Mesenchymal stem cell (in vitro differentiated cells and primary cell): ENCODE results near the gene MROH2A.

Experiments used
- DNase-seq: peaks from one replicate; pipeline ENCODE4 v3.0.0-alpha.2; 2013
- H2AFZ ChIP-seq: one replicate; pipeline ENCODE4 v1.6.1; 2013; ENCODE audit warnings: low read depth, mild to moderate bottlenecking, control low read depth, inconsistent platforms, low read length, moderate library complexity
- H2AK5ac ChIP-seq: 2 replicates; pipeline ENCODE4 v1.6.1; 2013; ENCODE audit warnings: low read length, moderate library complexity, mild to moderate bottlenecking, inconsistent platforms; ENCODE audit not compliant: severe bottlenecking
- H2BK120ac ChIP-seq: one replicate; pipeline ENCODE4 v1.6.1; 2013; ENCODE audit warnings: low read depth, mild to moderate bottlenecking, inconsistent platforms, low read length, moderate library complexity
- H2BK12ac ChIP-seq, 2 experiments: one replicate each; pipeline ENCODE4 v1.6.1; 2013; ENCODE audit warnings: inconsistent platforms in 2 of 2, low read length in 2 of 2, mild to moderate bottlenecking in 2 of 2, moderate library complexity in 2 of 2, control low read depth in 1 of 2
- H2BK15ac ChIP-seq: one replicate; pipeline ENCODE4 v1.6.1; 2013; ENCODE audit warnings: mild to moderate bottlenecking, low read depth, inconsistent platforms; ENCODE audit not compliant: poor library complexity, severe bottlenecking
- H2BK5ac ChIP-seq: 2 replicates; pipeline ENCODE4 v1.6.1; 2013; ENCODE audit warnings: low read depth, mild to moderate bottlenecking, low read length, control low read depth, inconsistent platforms; ENCODE audit not compliant: poor library complexity, severe bottlenecking
- H3K14ac ChIP-seq, 2 experiments: one replicate each; pipeline ENCODE4 v1.6.1; 2013; ENCODE audit warnings: inconsistent platforms in 2 of 2, low read length in 2 of 2, control low read depth in 1 of 2, mild to moderate bottlenecking in 1 of 2, moderate library complexity in 1 of 2
- H3K18ac ChIP-seq, 2 experiments: one replicate each; pipeline ENCODE4 v1.6.1; 2013; ENCODE audit warnings: inconsistent platforms in 2 of 2, low read length in 2 of 2, control low read depth in 1 of 2, low read depth in 1 of 2, mild to moderate bottlenecking in 1 of 2
- H3K23ac ChIP-seq, 2 experiments: one replicate each; pipeline ENCODE4 v1.6.1; 2013; ENCODE audit warnings: inconsistent platforms in 2 of 2, low read length in 2 of 2, mild to moderate bottlenecking in 2 of 2, moderate library complexity in 2 of 2, control low read depth in 1 of 2
- H3K27ac ChIP-seq: 2 replicates; pipeline ENCODE4 v1.5.1; 2013; ENCODE audit warnings: mild to moderate bottlenecking, moderate library complexity, low read length, control low read depth, inconsistent platforms; ENCODE audit not compliant: poor library complexity, severe bottlenecking
- H3K27me3 ChIP-seq, 2 experiments: 2 replicates each; pipeline versions ENCODE4 v1.6.1 to v1.7.0; 2013; ENCODE audit warnings: low read length in 2 of 2, mild to moderate bottlenecking in 2 of 2, moderate library complexity in 2 of 2, control low read depth in 1 of 2, inconsistent platforms in 1 of 2; ENCODE audit not compliant: control insufficient read depth in 1 of 2, insufficient read depth in 1 of 2
- H3K36me3 ChIP-seq, 2 experiments: 2 replicates each; pipeline versions ENCODE4 v1.6.1 to v1.7.0; 2013; ENCODE audit warnings: low read length in 2 of 2, control low read depth in 1 of 2, inconsistent platforms in 1 of 2, low read depth in 1 of 2, mild to moderate bottlenecking in 1 of 2; ENCODE audit not compliant: insufficient read depth in 2 of 2, control insufficient read depth in 1 of 2
- H3K4ac ChIP-seq, 2 experiments: one replicate each; pipeline ENCODE4 v1.6.1; 2013; ENCODE audit warnings: inconsistent platforms in 2 of 2, low read length in 2 of 2, mild to moderate bottlenecking in 2 of 2, moderate library complexity in 2 of 2, control low read depth in 1 of 2, low read depth in 1 of 2
- H3K4me1 ChIP-seq: 2 replicates; pipeline ENCODE4 v1.6.1; 2013; ENCODE audit warnings: low read depth, low read length, control low read depth; ENCODE audit not compliant: control insufficient read depth, insufficient read depth
- H3K4me2 ChIP-seq: 2 replicates; pipeline ENCODE4 v1.6.1; 2013; ENCODE audit warnings: low read length, mild to moderate bottlenecking, inconsistent platforms; ENCODE audit not compliant: poor library complexity, severe bottlenecking
- H3K4me3 ChIP-seq, 2 experiments: 2 replicates each; pipeline versions ENCODE4 v1.5.1 to v1.7.0; 2013; ENCODE audit warnings: low read length in 2 of 2, mild to moderate bottlenecking in 2 of 2, control low read depth in 1 of 2, low read depth in 1 of 2; ENCODE audit not compliant: insufficient read depth in 1 of 2
- H3K79me1 ChIP-seq: replicated peaks from 2 replicates; pipeline ENCODE4 v1.6.1; 2013; ENCODE audit warnings: mild to moderate bottlenecking, control low read depth, low read length, inconsistent platforms; ENCODE audit not compliant: poor library complexity, severe bottlenecking
- H3K9ac ChIP-seq: 2 replicates; pipeline ENCODE4 v1.7.0; 2013; ENCODE audit warnings: mild to moderate bottlenecking, low read length, moderate library complexity
- H3K9me3 ChIP-seq: 2 replicates; pipeline ENCODE4 v1.7.0; 2013; ENCODE audit warnings: mild to moderate bottlenecking, low read length; ENCODE audit not compliant: control insufficient read depth
- H4K8ac ChIP-seq: one replicate; pipeline ENCODE4 v1.6.1; 2013; ENCODE audit warnings: inconsistent platforms, mild to moderate bottlenecking, low read length, moderate library complexity
- H4K91ac ChIP-seq: one replicate; pipeline ENCODE4 v1.6.1; 2013; ENCODE audit warnings: mild to moderate bottlenecking, low read length, inconsistent platforms
- WGBS: methylation state at CpG from one replicate; pipeline ENCODE4 v1.1.7; 2013; ENCODE audit warnings: mixed read lengths; 5-methylcytosine and 5-hydroxymethylcytosine counted together

Gene MROH2A

DNA sequence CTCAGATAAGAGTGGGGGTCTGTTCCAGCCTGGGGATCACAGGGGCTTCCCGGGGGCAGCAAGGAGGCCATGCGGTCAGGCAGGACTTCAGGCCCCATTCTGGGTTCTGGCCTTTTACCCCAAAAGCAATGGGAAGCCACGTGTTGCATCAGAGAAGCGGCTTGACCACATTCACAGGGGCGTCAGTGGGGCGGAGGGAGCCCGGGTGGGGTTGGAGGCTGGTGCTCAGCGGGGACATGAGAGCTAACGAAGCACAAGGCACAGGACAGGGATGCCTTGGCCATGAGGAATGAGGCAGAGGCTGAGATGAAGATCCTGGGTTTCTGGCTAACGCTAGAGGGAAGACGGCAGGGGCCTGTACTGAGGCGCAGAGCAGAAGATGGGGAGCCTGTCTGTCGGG, 70.1 kb downstream of the MROH2A start:
- H2BK120ac ChIP-seq, result no peak overlapping the region
- H3K4me1 ChIP-seq, result peaks cover 11% of the 10 kb centered on the region
- peaks cover 19 to 29% of the 10 kb centered on the region in 2 experiments for H3K36me3 ChIP-seq
- H3K14ac ChIP-seq, result no peak overlapping the region
- H2BK12ac ChIP-seq, result no peak overlapping the region
- no peak for DNase-seq
- no peak overlapping the region for H3K9ac ChIP-seq
- H3K27me3 ChIP-seq, result no peaks in the 10 kb centered on the region
- no peak overlapping the region for H2BK15ac ChIP-seq
- H2AFZ ChIP-seq, result no peak overlapping the region
- H4K91ac ChIP-seq, result no peak overlapping the region
- no peak overlapping the region for H2BK5ac ChIP-seq
- H4K8ac ChIP-seq, result no peak overlapping the region
- H3K27ac ChIP-seq, result no peak overlapping the region
- H3K4ac ChIP-seq, result no peak overlapping the region
- H3K79me1 ChIP-seq, result peaks cover 46% of the 10 kb centered on the region
- no peaks in the 10 kb centered on the region for H3K9me3 ChIP-seq
- no peak overlapping the region for H3K4me3 ChIP-seq
- WGBS, result 97% methylated on average over 13 of the region's 13 CpGs
- H2AK5ac ChIP-seq, result no peak overlapping the region
- H3K18ac ChIP-seq, result no peak overlapping the region
- no peak overlapping the region for H3K23ac ChIP-seq
- no peak overlapping the region for H3K4me2 ChIP-seq

DNA sequence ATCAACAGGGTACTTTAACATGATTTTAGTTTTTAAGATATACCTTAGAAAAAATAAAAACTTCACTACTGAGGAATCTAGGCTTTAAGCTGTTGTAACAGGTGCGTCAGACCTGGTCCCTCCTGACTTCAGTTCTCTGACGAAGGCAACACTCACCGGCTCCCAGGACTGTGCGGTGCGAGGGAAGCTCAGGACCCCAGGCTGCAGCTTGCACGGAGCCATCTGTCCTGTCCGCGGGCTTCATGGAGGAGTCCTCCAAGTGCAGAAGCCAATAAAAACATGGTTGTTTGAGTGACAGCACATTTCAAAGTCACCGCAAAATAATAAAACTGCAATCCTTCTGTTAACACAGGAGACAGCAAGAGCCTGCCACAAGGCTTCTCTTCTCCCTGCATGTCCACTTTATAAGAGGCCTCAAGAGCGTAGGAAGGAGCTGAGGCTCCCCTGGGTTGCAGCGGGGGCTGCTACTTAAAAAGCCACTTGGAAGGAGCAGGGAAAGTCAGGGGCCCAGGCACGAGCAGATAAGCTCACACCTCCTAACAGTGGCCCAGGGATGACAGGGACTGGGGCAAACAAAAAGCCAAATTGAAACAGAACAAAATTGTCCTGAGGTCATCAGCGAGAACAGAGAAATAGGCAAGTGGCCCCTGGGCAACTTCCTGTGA, 71.6 kb downstream of the MROH2A start:
- Histone ChIP-seq H2AFZ (no peak overlapping the region), H3K9me3 (no peaks in the 10 kb centered on the region), H2BK12ac (no peak overlapping the region), H2AK5ac (no peak overlapping the region), H3K27me3 (no peaks in the 10 kb centered on the region), H2BK120ac (no peak overlapping the region), H2BK15ac (no peak overlapping the region), H3K23ac (no peak overlapping the region), H3K4me1 (peaks cover 16% of the 10 kb centered on the region), H3K14ac (no peak overlapping the region), H2BK5ac (no peak overlapping the region), H3K18ac (no peak overlapping the region), H3K4ac (no peak overlapping the region), H3K27ac (no peak overlapping the region), H3K4me3 (no peak overlapping the region), H3K9ac (no peak overlapping the region), H3K79me1 (peaks cover 45% of the 10 kb centered on the region), H3K36me3 (peaks cover 4 to 21% of the 10 kb centered on the region in 2 experiments), H4K8ac (no peak overlapping the region), H3K4me2 (no peak overlapping the region), H4K91ac (no peak overlapping the region)
- DNase-seq, result no peak
- WGBS, result 91% methylated on average over 13 of the region's 13 CpGs

- H3K36me3 ChIP-seq, result peaks cover 2 to 21% of the 10 kb centered on the region in 2 experiments
- no peak overlapping the region for H3K14ac ChIP-seq
- no peak overlapping the region for H3K4me3 ChIP-seq
- no peaks in the 10 kb centered on the region for H3K9me3 ChIP-seq
- no peak overlapping the region for H3K4me2 ChIP-seq
- no peak overlapping the region for H3K23ac ChIP-seq
- no peak overlapping the region for H3K4ac ChIP-seq
- no peak for DNase-seq
- no peak overlapping the region for H2AK5ac ChIP-seq
- H2AFZ ChIP-seq, result no peak overlapping the region
- peaks cover 16% of the 10 kb centered on the region for H3K4me1 ChIP-seq
- no peak overlapping the region for H3K18ac ChIP-seq
- peaks cover 42% of the 10 kb centered on the region for H3K79me1 ChIP-seq
- no peak overlapping the region for H4K91ac ChIP-seq
- no peak overlapping the region for H2BK15ac ChIP-seq
- 96% methylated on average over 7 of the region's 7 CpGs for whole genome bisulfite sequencing
- no peak overlapping the region for H3K9ac ChIP-seq
- no peak overlapping the region for H2BK120ac ChIP-seq
- peak overlapping the region; percentile 87 for H4K8ac ChIP-seq
- H3K27me3 ChIP-seq, result no peaks in the 10 kb centered on the region
- no peak overlapping the region for H3K27ac ChIP-seq
- H2BK12ac ChIP-seq, result no peak overlapping the region
- H2BK5ac ChIP-seq, result no peak overlapping the region
Observed at GRCh38 chr2:233850745-233851144, 72.6 kb downstream of the MROH2A start.

GRCh38 chr2:233851169-233851568, 73.0 kb downstream of the MROH2A start:
- Histone ChIP-seq H2BK120ac (no peak overlapping the region), H2BK12ac (no peak overlapping the region), H3K27me3 (no peaks in the 10 kb centered on the region), H3K4me1 (peaks cover 16% of the 10 kb centered on the region), H3K9me3 (no peaks in the 10 kb centered on the region), H3K4me3 (no peak overlapping the region), H3K36me3 (peaks cover 2 to 21% of the 10 kb centered on the region in 2 experiments), H3K4me2 (no peak overlapping the region), H3K27ac (no peak overlapping the region), H2BK15ac (no peak overlapping the region), H3K4ac (no peak overlapping the region), H4K91ac (no peak overlapping the region), H3K79me1 (peaks cover 42% of the 10 kb centered on the region), H2AFZ (no peak overlapping the region), H3K9ac (no peak overlapping the region), H3K23ac (no peak overlapping the region), H3K18ac (no peak overlapping the region), H2BK5ac (no peak overlapping the region), H2AK5ac (no peak overlapping the region), H4K8ac (no peak overlapping the region), H3K14ac (no peak overlapping the region)
- DNase-seq, result no peak
- WGBS, result 92% methylated on average over 5 of the region's 6 CpGs
